Coronary artery (tissue), 2 donors: ENCODE data around the gene DTNBP1.
A peak's percentile ranks its signal among the peaks of the same experiment; 100 is the strongest.

Source experiments
- DNase-seq: peaks from one replicate; pipeline ENCODE4 v3.0.0-alpha.2; 2017; ENCODE audit warnings: low spot score
- H3K27ac ChIP-seq, 2 donors: fragments of 200-600 bp; sonication (generic); one replicate each; pipeline ENCODE4 v1.5.1; 2016 to 2019
- H3K4me3 ChIP-seq: fragments of 200-600 bp; sonication (generic); 2 replicates; pipeline ENCODE4 v1.5.1; 2016; ENCODE audit warnings: mild to moderate bottlenecking, moderate library complexity
- CTCF ChIP-seq: fragments of 200-600 bp; sonication (generic); IDR thresholded peaks from one replicate; pipeline ENCODE4 v1.5.1; 2019; ENCODE audit warnings: antibody characterized with exemption

Gene DTNBP1

GRCh38 chr6:15483060-15483459 is 179.8 kb downstream of the DTNBP1 start:
- TF ChIP-seq CTCF = no peak
- DNase-seq = no peak
- H3K4me3 ChIP-seq = no peak overlapping the region
- H3K27ac ChIP-seq = no peak overlapping the region

GRCh38 chr6:15481390-15482291 is 181.2 kb downstream of the DTNBP1 start:
- no peak for DNase-seq
- TF ChIP-seq CTCF = no peak

GRCh38 chr6:15480525-15480924 is 182.3 kb downstream of the DTNBP1 start:
- Histone ChIP-seq H3K27ac (no peak overlapping the region), H3K4me3 (no peak overlapping the region)
- TF ChIP-seq CTCF = no peak
- DNase-seq = no peak

More at GRCh38 chr6:15481390-15482291, 181.2 kb downstream of the DTNBP1 start:
- Histone ChIP-seq H3K27ac (no peak overlapping the region), H3K4me3 (no peak overlapping the region)

GRCh38 chr6:15479761-15480160 is 183.1 kb downstream of the DTNBP1 start:
- TF ChIP-seq CTCF = no peak
- Histone ChIP-seq H3K4me3 (no peak overlapping the region), H3K27ac (no peak overlapping the region)
- DNase-seq = no peak

GRCh38 chr6:15477746-15478145 is 185.1 kb downstream of the DTNBP1 start:
- Histone ChIP-seq H3K4me3 (no peak overlapping the region), H3K27ac (no peak overlapping the region)
- DNase-seq = no peak
- no peak for TF ChIP-seq CTCF

GRCh38 chr6:15476631-15477380 is 186.0 kb downstream of the DTNBP1 start:
- no peak for TF ChIP-seq CTCF
- no peak for DNase-seq
- H3K4me3 ChIP-seq = no peak overlapping the region
- H3K27ac ChIP-seq = peak overlapping the region; percentile 58 to 70
